ENCODE results near the gene IDI2. TPM values are rescaled to one million over a fixed set of nuclear protein-coding genes. Genes with fewer than 3 reads are reported as not detected.

The IDI2 gene
- total RNA-seq, 1 donor from 2014 or later: not detected

GRCh38 chr10:1026578-1026977 lies 919 bp upstream of the IDI2 start:
- no peak for ATAC-seq
- TF ChIP-seq CTCF (IDR thresholded peaks at IDR 0.05): no peak
- Histone ChIP-seq H3K4me3 (no peak overlapping the region), H3K36me3 (no peaks in the 10 kb centered on the region), H3K27me3 (ENCODE audit: low read depth) (no peaks in the 10 kb centered on the region), H3K4me1 (no peaks in the 10 kb centered on the region), H3K27ac (no peak overlapping the region), H3K9me3 (no peaks in the 10 kb centered on the region)
- DNase-seq: no peak
- intact Hi-C loops (cut with DNase I): no loop called here

GRCh38 chr10:1024103-1024502 lies 1.6 kb downstream of the IDI2 start:
- no peak for TF ChIP-seq CTCF (IDR thresholded peaks at IDR 0.05)
- ATAC-seq (no peak), DNase-seq (no peak)

GRCh38 chr10:1022413-1022812 lies 3.2 kb downstream of the IDI2 start:
- no peaks in the 10 kb centered on the region for H3K27me3 ChIP-seq (ENCODE audit: low read depth)
- no peak overlapping the region for H3K27ac ChIP-seq
- H3K4me3 ChIP-seq: no peak overlapping the region
- intact Hi-C loops (cut with DNase I): no loop called here
- H3K9me3 ChIP-seq: no peaks in the 10 kb centered on the region
- no peaks in the 10 kb centered on the region for H3K4me1 ChIP-seq
- no peak for DNase-seq
- ATAC-seq: no peak
- no peak for TF ChIP-seq CTCF (IDR thresholded peaks at IDR 0.05)
- H3K36me3 ChIP-seq: peaks cover 24% of the 10 kb centered on the region

More at GRCh38 chr10:1024103-1024502, 1.6 kb downstream of the IDI2 start:
- H3K4me1 ChIP-seq: no peaks in the 10 kb centered on the region
- peaks cover 7% of the 10 kb centered on the region for H3K36me3 ChIP-seq
- no peaks in the 10 kb centered on the region for H3K9me3 ChIP-seq
- H3K27me3 ChIP-seq (ENCODE audit: low read depth): no peaks in the 10 kb centered on the region
- H3K4me3 ChIP-seq: no peak overlapping the region
- intact Hi-C loops (cut with DNase I): no loop called here
- no peak overlapping the region for H3K27ac ChIP-seq

GRCh38 chr10:1020958-1021357 lies 4.7 kb downstream of the IDI2 start:
- ATAC-seq: peak in 1 of 2 donors; percentile 47
- DNase-seq: no peak
- no peaks in the 10 kb centered on the region for H3K4me1 ChIP-seq
- H3K27me3 ChIP-seq (ENCODE audit: low read depth): no peaks in the 10 kb centered on the region
- H3K9me3 ChIP-seq: no peaks in the 10 kb centered on the region
- no peak overlapping the region for H3K27ac ChIP-seq
- intact Hi-C loops (cut with DNase I): no loop called here
- peaks cover 39% of the 10 kb centered on the region for H3K36me3 ChIP-seq
- no peak overlapping the region for H3K4me3 ChIP-seq
- TF ChIP-seq CTCF (IDR thresholded peaks at IDR 0.05): no peak

- intact Hi-C loops (cut with DNase I): no loop called here
- ATAC-seq: peak; percentile 24 to 42
- no peaks in the 10 kb centered on the region for H3K4me1 ChIP-seq
Measured at GRCh38 chr10:1020460-1020859, 5.2 kb downstream of the IDI2 start.

More at GRCh38 chr10:1020460-1020859, 5.2 kb downstream of the IDI2 start:
- H3K27me3 ChIP-seq (ENCODE audit: low read depth): no peaks in the 10 kb centered on the region
- H3K36me3 ChIP-seq: peaks cover 43% of the 10 kb centered on the region
- H3K27ac ChIP-seq: no peak overlapping the region
- H3K9me3 ChIP-seq: no peaks in the 10 kb centered on the region
- no peak overlapping the region for H3K4me3 ChIP-seq
- DNase-seq: no peak
- TF ChIP-seq CTCF (IDR thresholded peaks at IDR 0.05): no peak
